LoVo (cell line): Measurements from ENCODE around the gene C11orf65.

Experiments used
- DNase-seq: peaks from one replicate; pipeline ENCODE4 v3.0.0-alpha.2; 2016; ENCODE audit warnings: low spot score

Gene C11orf65, protein sequence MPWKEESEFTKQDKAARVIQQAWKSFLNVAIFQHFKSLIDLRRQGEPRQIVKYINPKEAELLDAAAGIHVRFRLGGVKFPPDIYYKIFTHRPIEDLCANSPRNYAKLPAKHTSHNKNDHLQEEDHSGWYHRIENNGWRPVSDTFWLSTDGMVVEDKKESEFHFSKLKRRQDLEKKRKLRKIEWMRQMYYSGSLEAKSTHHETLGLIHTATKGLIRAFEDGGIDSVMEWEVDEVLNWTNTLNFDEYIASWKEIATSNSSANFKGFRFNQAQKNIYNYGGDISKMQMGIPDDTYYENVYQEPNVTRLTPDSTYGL

DNA sequence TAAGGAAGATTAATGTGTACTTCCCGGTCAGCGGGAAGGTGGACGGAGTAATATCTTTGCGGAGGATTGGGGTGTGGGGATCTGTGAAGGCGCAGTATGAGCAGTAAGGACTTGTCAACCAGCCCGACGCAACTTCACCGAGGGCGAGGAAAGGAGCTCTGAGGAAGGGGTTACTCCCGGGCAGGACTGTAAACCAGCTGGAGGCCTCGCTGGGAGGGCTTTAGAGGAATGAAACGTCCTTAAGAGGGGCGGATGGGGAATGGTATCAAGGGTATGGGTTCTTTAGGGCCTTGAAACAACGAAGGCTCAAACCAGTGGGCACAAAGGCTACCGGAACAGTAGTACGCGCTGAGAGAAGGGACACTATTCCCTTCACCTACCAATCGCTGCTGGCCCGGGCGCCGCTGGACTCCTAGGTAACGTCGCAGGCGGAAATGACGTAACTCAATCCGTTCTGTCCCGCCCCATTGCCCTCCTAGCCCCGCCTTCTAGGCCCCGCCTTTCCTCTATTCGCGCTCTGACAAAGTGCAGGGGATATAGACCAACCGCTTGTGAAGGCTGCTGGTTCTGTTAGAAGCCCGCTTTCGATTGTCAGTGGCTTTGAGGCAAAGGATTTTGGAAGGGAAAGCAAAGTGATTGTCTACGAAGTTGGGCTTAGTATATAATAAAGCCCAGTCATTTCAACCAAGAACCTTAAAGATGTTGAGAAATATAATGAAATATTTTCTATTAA lies at the start of gene C11orf65:
TSS of gene C11orf65 (minus strand) at position 439 of the 733 bp plus-strand sequence. CDS start 5,970 bp downstream, outside the sequence.
- peak; percentile 97 for DNase-seq

DNA sequence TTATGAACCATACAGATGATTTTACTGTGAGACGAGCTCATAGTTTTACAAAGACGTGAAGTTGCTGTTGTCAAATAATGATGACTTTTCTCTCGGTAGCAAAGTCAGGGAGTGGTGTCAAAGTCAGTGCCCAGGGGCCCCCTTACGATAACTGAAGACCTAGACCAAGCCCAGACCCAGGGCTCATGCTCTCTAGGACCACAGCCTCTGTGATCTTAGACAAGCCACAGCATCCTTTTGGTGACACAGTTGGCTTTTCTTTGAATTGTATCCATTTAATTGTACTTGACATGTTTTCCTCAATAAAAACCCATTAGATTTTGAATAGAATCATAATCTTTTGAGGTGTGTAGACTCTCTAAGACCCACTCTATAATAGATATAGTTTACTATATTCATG lies 48.8 kb upstream of the C11orf65 start:
- DNase-seq: no peak

DNA sequence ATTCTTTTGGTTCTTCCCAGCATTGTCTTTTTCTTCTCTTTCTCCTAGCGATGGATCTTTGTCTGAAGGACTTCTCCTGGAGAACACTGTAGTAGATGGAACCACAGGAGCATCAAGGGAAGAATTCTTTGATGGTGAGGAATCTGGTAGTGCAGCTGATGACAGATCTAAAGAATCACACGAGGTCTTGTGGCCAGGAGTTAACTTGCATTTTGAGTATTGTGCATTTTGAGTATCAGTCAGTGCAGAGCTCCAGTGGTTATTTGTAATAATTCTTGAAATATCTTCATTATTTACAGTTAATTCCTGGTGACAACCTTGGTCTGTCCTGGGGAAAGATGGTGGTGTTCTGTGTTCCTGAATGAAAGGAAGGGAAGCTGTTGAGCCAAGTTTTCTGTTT lies 45.4 kb upstream of the C11orf65 start:
- no peak for DNase-seq

DNA sequence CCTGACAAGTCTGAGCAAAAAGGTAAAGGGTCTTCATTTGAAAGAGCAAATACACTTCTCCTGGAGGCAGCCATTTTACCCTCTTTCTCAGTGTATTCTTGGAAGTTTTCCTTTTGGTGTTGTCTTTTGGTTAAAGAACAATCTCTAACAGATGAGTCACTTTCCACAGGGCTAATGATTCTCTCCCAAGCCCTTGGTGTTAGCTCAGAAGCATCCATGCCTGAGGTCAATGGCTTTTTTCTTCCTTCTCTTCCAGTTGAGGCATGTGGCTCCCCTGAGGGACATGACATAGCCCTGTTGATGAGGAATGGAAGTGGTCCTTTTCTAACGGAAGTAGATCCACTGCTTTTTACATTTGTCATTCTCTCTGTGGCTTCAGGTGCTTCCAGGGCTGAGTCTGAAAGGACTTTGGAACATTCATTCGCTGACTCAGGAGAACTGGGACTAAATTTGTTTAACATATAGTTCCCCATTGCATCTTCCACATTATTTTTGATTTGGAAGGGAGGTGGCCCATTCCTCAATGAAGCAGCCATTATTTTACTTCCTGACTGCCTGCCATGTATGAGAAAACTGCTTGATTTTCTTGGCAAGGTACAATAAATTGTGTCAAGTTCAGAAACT lies 44.6 kb upstream of the C11orf65 start:
- no peak for DNase-seq

DNA sequence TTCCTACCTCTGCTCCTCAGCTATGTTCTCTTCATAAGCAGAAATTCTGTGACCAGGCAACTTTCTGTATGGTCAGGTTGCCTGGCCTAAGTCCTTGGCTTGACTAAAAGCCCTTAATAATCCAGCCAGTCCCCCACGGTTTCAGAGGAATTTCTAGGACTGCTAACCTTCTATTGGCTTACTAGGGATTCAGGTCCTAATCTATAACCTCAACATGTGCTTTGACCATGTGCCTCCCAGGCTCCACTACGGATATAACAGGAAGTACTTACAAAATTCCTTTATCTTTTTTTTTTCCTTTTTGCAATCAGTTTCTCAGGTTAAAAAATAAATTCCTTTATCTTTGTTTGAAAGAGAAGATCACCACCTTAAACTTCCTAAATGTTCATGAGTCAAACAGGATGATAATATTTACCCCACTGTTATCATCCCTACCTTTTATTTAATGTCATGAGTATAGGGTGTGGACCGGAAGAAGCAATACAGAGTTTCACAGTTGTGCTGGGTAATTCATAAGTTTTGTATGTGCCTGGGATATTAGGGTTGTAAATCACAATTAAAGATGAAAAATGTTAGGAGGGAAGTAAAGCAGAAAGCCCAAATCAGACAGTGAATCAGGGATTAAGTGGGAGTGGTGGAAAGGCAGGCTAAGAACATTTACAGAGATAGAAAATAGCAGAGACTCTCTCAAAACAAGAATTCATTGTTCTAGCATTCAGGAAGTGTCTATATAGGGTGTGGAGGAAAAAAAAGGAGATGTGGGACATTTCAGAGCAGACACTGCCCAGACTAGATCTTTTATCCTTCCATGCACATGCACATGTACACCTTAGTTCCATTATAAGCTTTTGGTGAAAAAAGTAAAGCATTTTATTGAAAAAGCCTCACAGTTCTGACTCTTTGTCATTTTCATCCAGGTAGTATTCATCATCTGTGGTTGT lies 41.6 kb upstream of the C11orf65 start:
- peak; percentile 12 for DNase-seq

DNA sequence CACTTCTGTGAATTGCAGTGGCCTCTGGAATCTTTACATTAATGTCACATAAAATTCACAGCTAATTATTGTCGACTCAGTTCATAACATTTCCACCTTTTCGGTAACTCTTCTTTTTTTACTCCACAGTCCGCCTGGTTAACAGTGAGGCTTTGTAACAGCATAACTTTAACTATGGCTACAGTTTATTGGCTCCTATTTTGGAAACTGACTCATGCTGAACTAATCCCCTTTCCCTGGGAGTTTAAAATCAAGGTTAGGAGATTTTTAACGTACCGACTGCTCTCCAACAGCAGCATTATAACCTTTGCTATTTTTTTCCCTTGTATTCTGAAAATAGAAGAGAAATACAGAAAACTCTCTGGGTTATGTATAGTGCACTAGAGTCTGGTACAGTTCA lies 34.1 kb upstream of the C11orf65 start:
- DNase-seq: peak; percentile 11

DNA sequence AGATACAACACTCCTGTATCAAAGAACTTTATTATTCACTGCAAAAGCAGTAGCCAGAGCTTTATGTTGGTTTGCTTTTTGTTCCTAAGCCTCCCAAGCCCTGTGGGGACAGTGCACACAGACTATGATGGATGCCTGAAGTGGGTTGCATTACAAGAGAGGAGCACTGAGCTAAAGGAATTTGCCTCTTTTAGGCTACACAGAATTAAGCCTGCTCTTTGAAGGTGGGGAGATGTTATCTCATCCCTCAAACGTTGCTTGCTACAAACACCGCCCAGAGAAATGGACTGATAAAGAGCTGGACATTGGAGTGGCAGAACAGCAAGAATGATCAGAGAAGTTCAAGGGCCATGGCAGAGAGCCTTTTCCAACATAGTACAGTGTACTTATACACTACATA lies 33.4 kb upstream of the C11orf65 start:
- no peak for DNase-seq

DNA sequence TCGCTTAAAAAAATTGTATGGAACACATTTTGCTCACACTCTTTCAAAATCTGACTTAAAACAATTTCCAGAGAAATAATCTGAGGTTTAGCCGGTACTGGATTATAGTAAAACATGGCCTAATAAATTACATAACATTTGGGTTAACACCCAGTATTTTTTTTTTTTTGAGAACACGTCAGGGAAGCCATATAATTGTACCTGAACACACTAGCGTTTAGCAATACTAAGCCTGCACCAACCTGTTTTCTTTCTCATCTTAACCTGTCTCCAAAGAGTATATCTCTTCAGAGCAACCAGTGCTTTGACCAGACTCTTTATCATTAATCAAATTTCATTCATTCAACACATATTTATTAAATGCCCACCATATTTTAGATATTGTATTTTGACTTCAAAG lies 32.8 kb upstream of the C11orf65 start:
- DNase-seq: no peak

DNA sequence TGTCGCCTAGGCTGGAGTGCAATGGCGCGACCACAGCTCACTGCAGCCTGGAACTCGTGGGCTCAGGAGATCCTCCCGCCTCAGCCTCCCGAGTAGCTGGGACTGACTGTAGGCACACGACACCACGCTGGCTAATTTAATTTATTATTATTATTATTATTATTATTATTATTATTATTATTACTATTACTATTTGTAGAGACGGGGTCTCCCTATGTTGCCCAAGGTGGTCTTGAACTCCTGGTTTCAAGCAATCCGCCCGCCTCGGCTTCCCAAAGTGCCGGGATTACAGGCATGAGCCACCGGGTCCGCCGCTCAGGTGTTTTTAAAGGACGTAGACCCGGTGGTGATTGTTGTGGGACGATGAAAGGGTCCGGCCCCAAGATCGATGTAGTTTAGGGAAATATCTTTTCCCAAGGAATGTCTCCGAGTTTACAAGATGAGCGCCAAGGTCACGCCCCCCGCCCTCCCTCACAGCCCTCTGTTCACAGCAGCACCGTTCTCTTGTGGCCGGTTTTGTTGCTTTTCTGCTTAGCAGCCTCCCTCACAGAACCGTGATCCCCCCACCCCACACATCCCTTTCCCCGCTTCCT lies 31.6 kb upstream of the C11orf65 start:
- no peak for DNase-seq

DNA sequence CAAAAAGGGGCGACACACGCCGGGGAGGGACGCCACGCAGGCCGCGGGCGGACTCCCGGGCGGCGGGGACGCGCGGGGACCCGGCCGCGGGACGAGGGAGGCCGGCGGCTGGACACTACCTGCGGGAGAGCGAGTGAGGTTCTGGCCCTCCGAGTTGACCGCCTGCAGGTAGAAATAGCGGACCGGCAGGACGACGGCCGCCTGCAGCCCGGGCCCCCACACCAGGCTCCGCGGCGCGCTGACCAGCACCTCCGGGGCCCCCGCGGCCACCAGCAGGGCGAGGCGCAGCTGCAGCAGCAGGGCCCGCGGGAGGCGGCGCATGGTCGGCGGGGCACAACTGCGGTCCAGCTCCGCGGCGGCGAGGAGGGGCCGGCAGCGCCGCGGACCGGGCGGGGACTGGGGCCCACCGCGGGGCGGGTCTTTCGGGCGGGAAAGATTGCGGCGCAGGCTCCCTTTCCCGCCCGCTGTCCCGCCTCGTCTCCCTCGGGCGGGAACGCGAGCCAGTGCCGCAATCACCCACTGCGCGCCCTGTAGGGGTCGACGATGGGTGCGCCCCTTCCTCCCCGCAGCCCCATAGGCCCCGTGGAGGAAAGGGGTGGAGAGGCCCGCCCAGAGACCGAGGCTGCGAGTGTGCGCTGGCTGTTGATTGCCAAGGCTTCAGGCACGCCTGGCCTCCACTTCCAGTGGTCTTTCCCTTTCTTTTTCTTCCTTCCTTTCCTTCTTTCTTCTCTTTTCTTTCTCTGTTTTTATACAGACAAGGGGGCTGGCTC lies 30.9 kb upstream of the C11orf65 start, which contains the start of gene POGLUT3:
TSS of gene POGLUT3 (minus strand) at position 339 of the 770 bp plus-strand sequence. CDS start at position 321, 18 bp downstream.
- peak; percentile 53 for DNase-seq

DNA sequence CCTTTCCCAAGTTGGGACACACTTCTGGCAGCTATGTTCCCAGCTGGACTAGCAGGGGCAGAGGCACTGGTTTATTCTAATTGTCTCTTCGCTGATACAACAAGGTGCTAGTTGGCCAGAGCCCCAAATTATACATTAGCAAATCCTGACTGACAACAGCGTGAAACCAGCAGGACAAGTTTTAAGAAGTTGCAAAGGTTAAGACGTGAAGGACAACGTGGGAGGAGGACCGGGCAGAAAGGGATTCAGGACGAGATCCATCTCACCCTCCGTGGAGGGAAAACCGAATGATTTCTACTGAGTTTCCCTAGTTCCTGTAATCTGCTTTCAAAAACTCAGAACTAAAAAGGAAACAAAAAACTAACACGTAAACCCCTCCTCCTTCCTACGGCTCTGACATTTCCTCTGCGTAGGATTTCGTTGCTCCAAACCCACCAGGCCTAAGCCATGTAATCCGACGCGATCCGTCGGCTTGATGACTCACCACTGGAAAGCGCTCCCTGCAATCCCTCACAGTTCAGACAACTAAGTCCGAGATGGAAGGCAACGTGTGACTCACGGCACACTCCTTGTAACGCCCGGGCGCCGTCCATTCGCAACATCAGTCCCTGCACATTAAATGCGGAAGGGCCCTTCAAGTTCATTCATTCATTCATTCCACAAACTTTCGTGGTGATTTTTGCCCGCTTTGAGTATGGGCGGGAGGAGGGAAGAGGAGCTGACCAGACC lies 30.2 kb upstream of the C11orf65 start:
- peak; percentile 90 for DNase-seq

DNA sequence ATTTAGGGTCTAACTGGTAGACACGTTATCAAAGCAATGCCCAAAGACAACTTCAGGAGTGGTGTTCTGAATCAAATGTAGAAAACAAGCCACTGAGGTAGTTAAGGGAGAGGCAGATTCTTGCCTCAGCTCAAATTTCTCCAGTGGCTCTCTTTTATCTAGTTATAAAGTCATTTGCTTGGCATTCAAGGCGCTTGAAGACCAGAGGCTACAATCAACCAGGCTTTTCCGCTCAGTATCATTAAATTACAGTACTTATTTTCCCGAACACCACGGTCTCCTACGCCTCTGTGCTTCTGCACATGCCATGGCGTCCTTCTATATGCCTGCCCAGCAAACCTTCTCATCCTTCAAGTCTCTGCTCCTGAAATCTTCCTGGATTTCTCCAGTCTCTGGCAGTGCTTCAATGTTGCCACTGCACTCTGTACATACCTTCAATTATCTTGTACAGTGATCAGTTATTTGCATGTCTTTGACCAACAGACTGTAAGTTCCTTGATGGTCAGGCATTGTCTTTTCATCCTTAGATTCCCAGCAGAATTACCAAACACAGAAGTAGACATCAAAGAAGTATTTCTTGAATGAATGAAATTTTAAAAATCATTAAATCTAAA lies 29.4 kb upstream of the C11orf65 start:
- DNase-seq: no peak

DNA sequence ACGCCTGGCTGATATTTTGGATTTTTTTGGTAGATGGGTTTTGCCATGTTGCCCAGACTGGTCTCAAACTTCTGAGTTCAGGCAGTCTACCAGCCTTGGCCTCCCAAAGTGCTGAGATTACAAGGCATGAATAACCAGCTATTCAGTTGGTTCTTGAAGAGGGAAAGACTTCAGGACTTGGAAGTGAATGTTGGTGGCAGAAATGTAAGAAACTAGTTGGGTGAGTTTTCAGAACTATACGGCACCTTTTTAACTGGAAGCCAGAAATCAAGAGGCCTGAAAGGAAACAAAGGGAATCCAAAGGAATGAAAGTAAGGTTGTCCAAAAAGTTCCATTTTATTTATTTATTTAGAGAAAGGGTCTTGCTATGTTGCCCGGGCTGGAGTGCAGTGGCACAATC lies 28.0 kb upstream of the C11orf65 start:
- no peak for DNase-seq

DNA sequence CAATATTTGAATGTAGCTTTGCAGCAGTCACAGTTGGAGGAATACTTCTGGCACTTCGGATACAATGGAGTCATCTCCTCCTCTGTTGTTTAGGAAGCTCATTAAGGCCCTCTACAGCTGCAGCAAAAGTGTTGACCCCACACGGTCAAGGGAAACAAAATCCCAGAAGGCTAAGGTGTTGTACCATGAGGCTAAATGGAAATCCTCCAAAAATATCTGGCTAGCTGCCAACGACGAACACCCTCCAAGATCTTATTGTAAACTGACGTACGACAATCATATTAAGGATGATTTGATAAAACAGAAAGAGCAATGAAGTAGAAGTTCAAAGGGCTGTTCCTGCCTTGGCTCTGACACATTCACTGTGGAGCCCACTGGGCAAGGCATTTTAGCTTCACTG lies 26.9 kb upstream of the C11orf65 start:
- no peak for DNase-seq

DNA sequence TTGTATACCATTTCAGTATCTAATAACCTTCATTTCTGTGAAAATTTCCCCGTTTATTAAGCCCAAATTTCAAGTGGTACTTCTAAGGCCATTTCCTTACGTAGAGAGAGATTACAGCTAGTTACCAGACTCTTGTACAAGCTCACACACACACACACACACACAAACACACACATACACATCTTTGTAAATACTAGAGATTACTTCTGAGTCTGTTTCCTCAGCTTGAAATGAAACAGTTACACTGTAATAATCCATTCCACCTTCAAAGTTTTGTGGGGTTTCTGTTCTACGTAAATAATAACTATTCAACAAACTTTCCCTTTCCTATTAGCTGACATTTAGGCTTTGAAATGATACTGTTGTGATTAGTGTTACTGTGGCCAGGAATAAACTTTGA lies 24.6 kb upstream of the C11orf65 start:
- no peak for DNase-seq

DNA sequence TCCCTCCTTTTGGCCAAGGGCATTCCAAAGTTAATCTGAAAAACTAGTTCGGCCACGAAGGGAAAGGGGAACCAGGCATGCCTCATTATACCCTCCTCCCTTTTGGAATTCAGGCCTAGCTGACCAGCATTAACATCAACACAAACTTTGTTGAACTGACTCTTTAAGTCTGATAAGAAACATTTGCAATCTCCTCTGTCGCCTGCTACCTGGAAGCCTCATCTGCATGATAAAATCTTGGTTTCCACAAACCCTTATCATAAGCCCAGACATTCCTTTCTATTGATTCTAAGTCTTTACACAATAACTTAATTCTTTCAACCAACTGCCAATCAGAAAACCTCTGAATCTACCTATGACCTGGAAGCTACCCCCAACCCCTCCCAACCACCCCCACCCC lies 19.5 kb upstream of the C11orf65 start:
- no peak for DNase-seq

DNA sequence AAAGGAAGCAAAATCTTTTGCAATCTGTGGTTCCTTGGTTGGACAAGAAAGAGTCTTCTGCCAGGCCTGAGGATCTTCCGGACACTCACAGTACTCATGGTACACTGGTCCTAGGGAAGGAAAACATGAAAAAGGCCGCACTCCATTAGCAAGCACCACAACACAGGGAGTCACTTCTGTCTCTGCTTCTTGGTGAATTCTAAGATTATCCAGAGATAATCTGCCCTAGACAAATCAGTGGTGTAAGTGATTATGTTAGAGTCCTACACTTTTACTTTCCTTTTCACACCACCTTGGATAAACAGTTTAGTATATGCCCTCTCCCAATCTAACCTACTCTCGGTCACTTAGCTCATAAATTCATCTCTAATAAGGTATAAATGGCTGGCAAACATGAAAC lies 19.0 kb upstream of the C11orf65 start:
- no peak for DNase-seq

DNA sequence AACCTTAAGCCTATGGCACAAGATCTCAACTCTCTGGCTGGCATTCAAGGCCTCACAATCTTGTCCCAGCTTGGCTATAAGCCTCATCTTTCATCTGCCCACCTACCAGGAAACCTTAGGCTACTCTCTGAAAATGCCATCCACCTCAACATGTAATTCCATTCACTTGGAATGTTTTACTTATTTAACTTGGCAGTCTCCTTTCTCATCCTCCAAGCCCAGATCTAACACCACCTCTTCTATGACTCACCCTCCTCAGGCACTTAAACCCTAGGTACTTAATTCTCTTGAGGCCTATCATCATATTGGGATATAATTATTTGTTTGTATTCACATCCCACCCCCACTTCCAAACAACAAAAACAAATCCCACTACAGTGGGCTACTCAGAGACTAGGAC lies 15.8 kb upstream of the C11orf65 start:
- no peak for DNase-seq

DNA sequence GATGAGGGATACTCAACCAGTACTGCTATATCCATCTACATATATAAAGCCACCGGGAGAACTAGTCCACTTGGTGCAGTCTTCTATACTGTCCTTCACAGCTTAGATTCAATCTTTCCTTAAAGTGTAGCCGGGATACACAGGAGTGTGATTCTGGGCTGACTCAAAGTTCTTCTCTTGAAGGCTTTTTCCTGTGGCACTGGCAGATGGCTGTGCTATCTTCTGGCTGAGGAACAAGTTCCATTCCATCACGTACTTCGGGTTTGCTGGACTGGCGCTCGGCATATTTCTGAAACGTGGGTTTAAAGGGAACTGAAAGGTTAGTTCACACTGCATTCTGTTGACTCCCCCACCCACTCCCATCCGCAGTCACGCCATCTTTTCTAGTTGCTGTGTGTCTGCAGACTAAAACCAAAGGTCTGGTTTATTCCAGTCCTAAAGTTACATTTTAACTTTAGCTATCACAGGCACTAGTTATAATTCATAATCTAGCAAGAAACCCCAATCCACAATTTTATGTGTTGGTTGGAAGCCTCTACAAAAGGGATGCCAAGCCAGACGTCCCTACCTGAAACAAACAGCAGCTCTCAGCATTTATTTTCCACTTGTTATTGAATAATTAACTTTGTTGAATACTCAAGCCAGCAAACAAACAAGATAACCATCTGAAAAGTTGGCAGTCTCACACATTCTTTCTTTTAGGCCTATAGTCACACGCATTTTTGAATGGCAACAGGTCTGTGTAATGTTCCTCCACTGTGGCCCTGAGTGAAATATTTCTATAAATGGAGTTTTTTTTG lies 7.5 kb upstream of the C11orf65 start:
- DNase-seq: no peak
